Ureter (tissue), 1 donor: ENCODE measurements around the gene RIN3. TPM values are rescaled to one million over a fixed set of nuclear protein-coding genes. Genes with fewer than 3 reads are reported as not detected.
A peak's percentile ranks its signal among the peaks of the same experiment; 100 is the strongest.
"Not testable (repeated sequence)": the region's sequence is repeated elsewhere in the genome, so short reads cannot be mapped to it uniquely, and the experiment has no call there.

Experiments
- DNase-seq: peaks from one replicate; pipeline ENCODE4 v3.0.0-alpha.2; 2020; ENCODE audit warnings: low spot score
- total RNA-seq: library from RNA; stranded (reverse); gene quantifications from one replicate; pipeline ENCODE4 v1.2.4, GENCODE V29; 2023
- donor health status: DM: yes; HTN: yes; CAD: no.

Gene RIN3
- total RNA-seq, 1 donor from 2014 or later: 27.3 TPM

- no peak for DNase-seq
Observed at GRCh38 chr14:92628636-92629035, 115.1 kb downstream of the RIN3 start.

GRCh38 chr14:92630367-92630766 is 116.8 kb downstream of the RIN3 start:
- no peak for DNase-seq

- DNase-seq: no peak
Observed at GRCh38 chr14:92631098-92631497, 117.5 kb downstream of the RIN3 start.

GRCh38 chr14:92632546-92633273 is 119.1 kb downstream of the RIN3 start:
- DNase-seq: no peak

DNA sequence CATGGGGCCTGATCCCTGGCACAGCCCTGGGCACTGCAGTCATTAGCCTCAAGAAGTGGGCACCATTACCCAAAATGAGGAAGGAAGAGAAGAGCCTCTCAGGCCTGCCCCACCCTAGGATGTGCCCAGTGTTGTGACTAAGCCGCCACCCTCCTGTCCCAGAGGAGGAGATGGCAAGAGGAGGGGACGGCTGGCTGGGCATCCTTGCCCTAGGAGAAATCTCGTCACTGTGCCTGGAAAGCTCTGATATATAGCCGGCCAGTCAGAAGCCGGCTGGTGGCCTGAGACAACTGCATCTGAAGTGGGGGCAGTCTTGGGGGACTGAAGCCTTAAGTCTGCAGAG is 119.7 kb downstream of the RIN3 start:
- DNase-seq: no peak

DNA sequence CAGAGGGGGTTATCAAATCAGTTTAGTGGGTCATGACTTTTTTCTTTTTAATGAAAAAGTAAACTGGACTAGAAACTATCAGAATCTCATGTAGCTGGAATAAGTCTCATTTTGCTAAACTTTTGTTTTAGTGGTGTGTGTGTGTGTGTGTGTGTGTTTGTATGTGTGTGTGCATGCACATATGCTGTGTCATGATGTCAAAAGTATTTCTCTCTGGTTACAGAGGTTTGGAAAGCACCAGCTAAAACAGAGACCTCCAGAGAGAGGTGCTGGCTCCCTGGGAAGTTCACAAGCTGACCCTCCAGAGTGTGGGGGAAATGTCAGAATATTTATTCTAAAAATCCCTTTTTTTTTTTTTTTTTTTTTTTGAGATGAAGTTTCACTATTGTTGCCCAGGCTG is 120.1 kb downstream of the RIN3 start:
- DNase-seq: no peak

DNA sequence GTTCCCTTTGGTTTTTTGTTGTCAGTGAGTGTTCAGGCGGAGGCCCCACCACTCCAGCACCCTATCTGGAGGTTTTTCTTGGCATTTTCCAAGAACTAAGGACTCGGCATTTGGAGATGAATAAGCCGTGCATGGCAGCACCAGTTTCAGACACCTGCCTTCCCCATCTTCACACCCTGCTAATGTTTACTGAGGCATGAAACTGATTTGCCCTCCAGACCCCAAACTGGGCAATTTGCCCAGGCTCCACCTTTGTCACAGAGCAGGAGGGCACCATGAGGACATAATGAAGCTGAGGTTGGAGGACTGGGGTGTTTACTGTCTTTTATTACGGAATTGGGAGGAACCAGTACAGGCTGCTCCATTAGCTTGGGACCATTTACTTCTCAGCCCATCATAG is 121.5 kb downstream of the RIN3 start:
- no peak for DNase-seq

GRCh38 chr14:92635896-92636295 is 122.3 kb downstream of the RIN3 start:
- DNase-seq: no peak

GRCh38 chr14:92637228-92637627 is 123.6 kb downstream of the RIN3 start:
- no peak for DNase-seq

GRCh38 chr14:92637864-92638263 is 124.3 kb downstream of the RIN3 start:
- no peak for DNase-seq

DNA sequence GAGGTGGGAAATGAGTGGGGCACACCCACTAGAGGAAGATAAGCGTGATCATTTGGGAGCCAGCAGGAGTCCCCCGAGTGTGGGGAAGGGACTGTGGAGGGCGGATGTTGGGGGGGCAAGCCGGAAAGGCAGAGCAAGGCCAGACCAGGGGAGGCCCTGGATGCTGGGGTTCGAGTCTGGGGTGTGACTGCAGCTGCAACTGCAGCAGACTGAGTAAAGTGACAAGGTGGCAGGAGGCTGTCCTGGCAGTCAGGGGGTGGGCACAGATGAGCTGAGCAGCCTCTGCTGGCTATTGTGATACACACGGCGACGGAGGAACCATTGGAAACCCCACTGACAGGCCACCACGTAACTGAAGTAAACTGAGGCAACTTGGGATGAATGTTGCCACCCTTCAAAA is 124.7 kb downstream of the RIN3 start:
- no peak for DNase-seq

GRCh38 chr14:92638904-92639303 is 125.3 kb downstream of the RIN3 start:
- no peak for DNase-seq

DNA sequence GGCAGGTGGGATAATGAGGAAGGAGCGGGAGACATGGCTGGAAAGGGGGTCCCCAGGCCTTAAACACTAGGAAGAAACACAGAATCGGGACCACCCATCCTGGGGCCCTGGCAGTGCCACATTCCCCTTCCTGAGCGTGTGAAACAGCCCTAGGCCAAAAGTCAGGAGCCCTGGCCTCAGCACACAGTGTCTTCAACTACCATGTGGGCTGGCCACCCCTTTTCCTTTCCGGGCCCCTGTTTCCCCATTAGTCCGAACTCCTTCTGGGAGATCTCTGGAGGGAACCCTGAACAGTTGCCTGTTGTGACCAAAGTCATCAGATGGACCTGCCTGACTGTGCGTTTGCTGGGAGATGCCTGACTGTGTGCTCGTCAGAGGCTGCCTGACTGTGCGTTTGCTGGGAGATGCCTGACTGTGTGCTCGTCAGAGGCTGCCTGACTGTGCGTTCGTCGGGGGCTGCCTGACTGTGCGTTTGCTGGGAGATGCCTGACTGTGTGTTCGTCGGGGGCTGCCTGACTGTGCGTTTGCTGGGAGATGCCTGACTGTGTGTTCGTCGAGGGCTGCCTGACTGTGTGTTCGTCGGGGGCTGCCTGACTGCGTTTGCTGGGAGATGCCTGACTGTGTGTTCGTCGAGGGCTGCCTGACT is 126.0 kb downstream of the RIN3 start:
- DNase-seq: not testable (repeated sequence)

DNA sequence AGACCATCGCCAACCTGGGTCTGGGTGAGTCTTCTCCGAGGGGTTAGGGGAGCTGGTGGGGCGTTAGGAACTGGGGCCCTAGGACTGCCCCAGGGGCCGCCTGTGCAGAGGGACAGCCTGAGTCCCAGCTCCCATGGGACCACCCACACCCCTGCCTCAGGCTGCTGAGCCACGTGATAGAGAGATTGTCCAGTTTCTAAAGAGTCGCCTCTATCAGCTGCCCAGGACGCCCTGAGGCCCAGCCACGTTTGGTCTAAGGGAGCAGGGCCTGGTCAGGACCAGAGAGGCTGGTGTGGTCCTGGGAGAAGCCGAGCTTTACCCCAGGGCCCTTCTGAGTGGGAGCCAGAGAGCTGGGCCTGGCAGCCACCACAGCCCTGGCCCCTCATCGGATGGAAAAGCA is 127.7 kb downstream of the RIN3 start:
- DNase-seq: no peak

DNA sequence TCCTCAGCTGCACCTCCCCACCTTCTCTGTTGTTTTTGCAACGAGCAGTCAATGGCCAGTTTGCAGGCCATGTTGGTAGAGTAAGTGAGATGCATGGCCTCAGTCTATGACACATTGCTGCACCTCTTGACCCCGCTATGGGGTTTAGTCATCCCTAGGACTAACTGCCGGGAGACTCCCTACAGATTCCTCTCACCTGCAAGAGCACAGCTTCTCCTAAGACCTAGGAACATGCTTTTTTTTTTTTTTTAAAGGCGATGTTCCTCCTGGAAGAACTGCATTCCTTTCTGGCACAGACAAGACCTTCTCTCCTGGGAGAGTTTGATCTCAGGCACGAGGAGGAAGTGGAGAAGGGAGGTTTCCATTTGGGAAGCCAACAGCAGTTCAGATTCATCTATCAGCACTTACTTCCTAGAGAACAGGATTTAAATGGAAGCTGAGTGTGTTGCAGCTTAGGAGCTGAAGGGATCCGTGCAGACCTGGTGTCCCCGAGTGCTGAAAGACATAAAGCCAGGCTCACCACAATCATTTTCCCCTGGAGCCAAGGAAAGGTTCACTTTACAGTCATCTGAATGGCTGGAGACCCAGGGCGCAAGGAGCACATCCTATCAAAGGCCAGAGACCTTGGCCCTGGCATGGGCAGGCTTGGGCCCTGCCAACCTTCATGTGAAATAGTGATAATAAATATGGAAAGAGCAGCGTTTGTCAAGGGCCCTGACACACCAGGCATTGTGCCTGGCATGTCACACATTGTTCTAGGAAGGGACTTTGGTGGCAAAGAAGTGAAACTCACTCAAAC is 130.8 kb downstream of the RIN3 start:
- DNase-seq: no peak

- DNase-seq: no peak
Observed at GRCh38 chr14:92644970-92645515, 131.5 kb downstream of the RIN3 start.

GRCh38 chr14:92645841-92646478 is 132.4 kb downstream of the RIN3 start:
- no peak for DNase-seq

DNA sequence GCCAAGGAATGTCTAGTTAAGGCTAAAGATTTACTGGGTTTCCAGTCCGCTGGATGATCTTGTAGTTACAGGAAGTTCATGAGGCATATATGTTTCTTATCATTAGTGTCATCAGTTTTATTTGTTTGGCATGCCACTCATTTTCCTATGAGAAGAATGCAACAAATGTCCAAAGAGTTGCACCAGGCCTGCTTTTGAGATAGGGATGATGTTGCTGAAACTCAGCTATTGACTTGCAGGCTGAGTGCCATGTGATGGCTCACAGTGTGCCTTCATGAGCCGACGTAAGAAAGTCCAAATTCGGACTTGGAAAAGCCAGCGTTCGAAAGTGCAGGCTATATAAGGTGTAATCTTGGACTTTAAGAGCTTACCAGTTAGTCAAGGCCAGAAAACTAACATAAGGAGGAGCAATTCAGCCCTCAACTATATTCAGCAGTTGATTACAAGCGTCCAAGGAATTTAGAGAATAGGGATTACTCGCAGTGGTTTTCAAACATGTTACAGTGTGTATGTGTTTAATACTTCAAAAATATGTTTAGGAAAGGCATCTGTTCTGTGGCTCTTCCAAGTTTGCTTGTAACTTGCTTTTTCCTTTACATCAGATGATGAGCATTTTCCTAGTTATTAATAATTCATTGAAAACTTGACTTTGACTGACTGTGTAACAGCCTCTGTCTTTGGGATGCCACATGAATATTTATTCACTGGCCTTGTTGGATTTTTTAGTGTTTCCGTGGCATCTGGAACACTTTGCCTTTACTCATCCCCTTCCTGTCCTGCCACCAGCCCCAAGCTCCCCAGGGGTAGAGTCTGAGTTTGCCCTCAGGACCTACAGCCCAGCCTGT is 133.6 kb downstream of the RIN3 start:
- DNase-seq: peak; percentile 69

GRCh38 chr14:92647797-92648279 is 134.3 kb downstream of the RIN3 start:
- DNase-seq: no peak

- DNase-seq: no peak
Observed at GRCh38 chr14:92649066-92649465, 135.5 kb downstream of the RIN3 start.

GRCh38 chr14:92649934-92650545 is 136.5 kb downstream of the RIN3 start:
- DNase-seq: peak; percentile 65
